Liver (tissue), 3 donors: ENCODE measurements around the gene PFAS.

ENCODE experiments used
- CTCF ChIP-seq: fragments of 150-350 bp; IDR thresholded peaks from 2 replicates; pipeline ENCODE4 v1.5.1; 2017; ENCODE audit warnings: improper control_type of control experiment, low read depth, low read length; ENCODE audit not compliant: missing input control
- JUND ChIP-seq, 2 donors: IDR thresholded peaks; 2 replicates each; pipeline ENCODE4 v1.6.1; 2016; ENCODE audit warnings: antibody characterized with exemption in 2 of 2
- RAD21 ChIP-seq, 2 donors: IDR thresholded peaks; 2 replicates each; pipeline ENCODE4 v1.6.1; 2016; ENCODE audit warnings: antibody characterized with exemption in 2 of 2, mild to moderate bottlenecking in 2 of 2
- YY1 ChIP-seq: IDR thresholded peaks from 2 replicates; pipeline ENCODE4 v1.6.1; 2016; ENCODE audit warnings: antibody characterized with exemption, mild to moderate bottlenecking
- donor health status: healthy.
- donor health status: healthy.

- no peak for TF ChIP-seq CTCF
- no peak for TF ChIP-seq RAD21 (IDR thresholded peaks at IDR 0.05)
- no peak for TF ChIP-seq YY1
- no peak for TF ChIP-seq JUND (IDR thresholded peaks at IDR 0.05)
Observed at GRCh38 chr17:8264836-8265542, 15.9 kb downstream of the PFAS start.
